Activated T-cell treated with anti-CD3 and anti-CD28 coated beads, Interleukin-2, amount 50 U/mL, for 4 hours (primary cell): ENCODE data around the gene CYB5D1. TPM values are rescaled to one million over a fixed set of nuclear protein-coding genes. Genes with fewer than 3 reads are reported as not detected.
A peak's percentile ranks its signal among the peaks of the same experiment; 100 is the strongest.

ENCODE experiments used
- ATAC-seq, 2 donors: fragments of 200-7000 bp; cut with Tn5 transposase; one replicate each; pipeline ENCODE4 v1.10.0; 2021
- DNase-seq: peaks from one replicate; pipeline ENCODE4 v3.0.0-alpha.2; 2020
- H3K27me3 Mint-ChIP-seq: one replicate; pipeline ENCODE4 v1.8.0; 2021; ENCODE audit warnings: low read depth, mixed read lengths
- H3K36me3 Mint-ChIP-seq: one replicate; pipeline ENCODE4 v1.8.0; 2022; ENCODE audit warnings: mixed read lengths; ENCODE audit not compliant: insufficient read depth
- H3K4me1 Mint-ChIP-seq: one replicate; pipeline ENCODE4 v1.8.0; 2021; ENCODE audit warnings: low read depth, mixed read lengths
- H3K4me3 Mint-ChIP-seq: one replicate; pipeline ENCODE4 v1.8.0; 2021; ENCODE audit warnings: mild to moderate bottlenecking, moderate library complexity, mixed read lengths
- H3K9me3 Mint-ChIP-seq: one replicate; pipeline ENCODE4 v1.8.0; 2021; ENCODE audit warnings: mixed read lengths
- total RNA-seq, 3 donors: library from RNA; stranded (reverse); gene quantifications; one replicate each; pipeline ENCODE4 v1.2.1, GENCODE V29; 2021

Gene CYB5D1
- total RNA-seq, 3 donors from 2014 or later: 19.7 to 20.8 (median 20.6) TPM

GRCh38 chr17:7875804-7876370 is 18.1 kb downstream of the CYB5D1 start:
- ATAC-seq: no peak
- peaks cover 8% of the 10 kb centered on the region for H3K4me1 Mint-ChIP-seq

DNA sequence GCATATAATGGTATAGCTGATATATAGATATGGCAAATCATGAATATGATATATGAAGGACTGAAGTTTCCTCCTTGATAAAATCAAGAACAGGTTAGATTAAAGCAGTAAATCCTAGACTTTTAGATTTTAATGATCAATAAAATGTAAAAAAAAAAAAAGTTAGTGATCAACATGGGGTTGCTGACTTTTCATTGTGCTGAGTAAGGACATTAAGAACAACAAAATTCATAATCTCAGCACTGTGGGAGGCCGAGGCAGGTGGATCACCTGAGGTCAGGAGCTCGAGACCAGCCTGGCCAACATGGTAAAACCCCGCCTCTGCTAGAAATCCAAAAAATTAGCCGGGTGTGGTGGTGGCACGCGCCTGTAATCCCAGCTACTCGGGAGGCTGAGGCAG is 20.4 kb downstream of the CYB5D1 start:
- DNase-seq: no peak
- Mint-ChIP-seq H3K4me1 (peaks cover 6% of the 10 kb centered on the region), H3K27me3 (no peaks in the 10 kb centered on the region), H3K4me3 (no peak overlapping the region), H3K9me3 (no peaks in the 10 kb centered on the region), H3K36me3 (peaks cover 8% of the 10 kb centered on the region)
- no peak for ATAC-seq

More at GRCh38 chr17:7875804-7876370, 18.1 kb downstream of the CYB5D1 start:
- Mint-ChIP-seq H3K36me3 (peaks cover 13% of the 10 kb centered on the region), H3K4me3 (no peak overlapping the region), H3K27me3 (no peaks in the 10 kb centered on the region), H3K9me3 (no peaks in the 10 kb centered on the region)
- no peak for DNase-seq

DNA sequence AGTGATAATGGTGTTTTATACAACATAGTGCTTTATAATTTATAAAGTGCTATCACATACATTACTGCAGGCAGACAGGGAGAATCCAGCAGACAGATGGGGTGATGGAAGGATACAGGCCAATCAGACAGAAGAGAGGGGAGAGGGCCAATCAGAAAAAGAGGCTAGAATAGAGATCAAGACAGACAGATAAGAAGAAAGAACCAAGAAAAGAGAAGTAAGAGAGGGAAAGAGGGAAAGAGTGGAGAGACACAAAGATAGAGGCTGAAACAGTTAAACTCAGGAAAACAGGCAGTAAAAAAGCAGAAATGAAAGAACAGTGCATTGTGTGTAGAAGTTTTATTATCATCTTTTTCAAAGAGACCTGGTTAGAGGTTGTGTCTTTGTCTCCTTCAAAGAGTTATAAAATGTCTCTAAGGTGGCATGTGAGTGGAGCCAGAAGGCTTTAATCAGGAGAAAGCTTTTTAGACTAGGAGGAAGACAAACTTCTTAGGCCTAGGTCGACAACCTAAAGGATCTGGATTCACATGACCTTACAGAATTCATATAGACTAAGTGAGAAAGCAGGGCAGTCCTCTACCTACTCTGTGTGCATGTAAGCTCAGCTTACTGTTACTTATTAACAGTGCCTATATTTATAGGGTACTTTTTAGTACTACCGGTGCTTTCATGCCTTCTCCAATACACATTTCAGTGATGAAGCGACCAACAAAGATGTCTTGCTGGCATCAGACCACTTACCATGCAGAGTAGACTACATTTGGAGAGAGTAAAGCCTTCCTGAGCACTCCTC is 22.5 kb downstream of the CYB5D1 start:
- H3K9me3 Mint-ChIP-seq: no peaks in the 10 kb centered on the region
- DNase-seq (no peak), ATAC-seq (no peak)
- peaks cover 6% of the 10 kb centered on the region for H3K4me1 Mint-ChIP-seq
- H3K27me3 Mint-ChIP-seq: no peaks in the 10 kb centered on the region
- peaks cover 6% of the 10 kb centered on the region for H3K36me3 Mint-ChIP-seq
- H3K4me3 Mint-ChIP-seq: no peak overlapping the region

DNA sequence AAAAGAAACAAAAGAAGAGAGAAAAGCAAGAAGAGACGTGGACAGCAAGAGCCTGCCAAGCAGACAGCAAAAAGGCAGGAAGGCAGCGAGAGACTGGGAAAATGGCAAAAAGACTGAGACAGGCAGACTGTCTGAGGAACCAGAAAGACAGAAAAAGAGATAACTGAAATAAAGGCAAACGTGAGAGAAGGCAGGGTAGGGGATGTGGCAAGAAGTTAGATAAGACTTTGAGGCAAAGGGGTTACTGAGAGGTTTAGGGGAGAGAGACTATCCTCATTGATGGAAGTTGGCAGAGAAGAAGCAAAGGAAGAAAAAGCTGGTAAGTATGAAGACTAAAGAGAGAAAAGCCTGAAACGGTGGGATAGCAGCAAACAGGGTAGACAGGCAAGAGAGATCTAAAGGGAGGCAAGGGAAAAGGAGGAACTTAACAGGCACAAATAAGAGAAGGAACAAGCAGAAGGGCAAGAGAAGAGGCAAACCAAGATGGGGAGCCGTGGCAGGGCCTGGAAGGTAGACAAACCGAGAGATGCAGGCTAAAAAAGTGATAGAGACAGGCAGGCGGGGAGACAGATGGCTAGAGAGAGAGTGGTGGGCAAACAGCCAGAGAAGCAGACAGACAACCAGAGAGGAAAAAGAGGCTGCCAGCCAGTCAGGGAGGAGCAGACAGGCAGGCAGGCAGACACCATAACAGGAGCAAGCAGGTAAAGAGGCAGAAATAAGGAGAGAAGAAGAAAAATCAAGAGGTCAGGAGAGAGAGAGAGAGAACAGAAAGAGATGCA is 23.7 kb downstream of the CYB5D1 start:
- ATAC-seq: no peak
- peaks cover under 1% of the 10 kb centered on the region for H3K36me3 Mint-ChIP-seq
- no peak overlapping the region for H3K4me3 Mint-ChIP-seq
- H3K4me1 Mint-ChIP-seq: peaks cover 4% of the 10 kb centered on the region
- no peak for DNase-seq
- no peaks in the 10 kb centered on the region for H3K9me3 Mint-ChIP-seq
- no peaks in the 10 kb centered on the region for H3K27me3 Mint-ChIP-seq

DNA sequence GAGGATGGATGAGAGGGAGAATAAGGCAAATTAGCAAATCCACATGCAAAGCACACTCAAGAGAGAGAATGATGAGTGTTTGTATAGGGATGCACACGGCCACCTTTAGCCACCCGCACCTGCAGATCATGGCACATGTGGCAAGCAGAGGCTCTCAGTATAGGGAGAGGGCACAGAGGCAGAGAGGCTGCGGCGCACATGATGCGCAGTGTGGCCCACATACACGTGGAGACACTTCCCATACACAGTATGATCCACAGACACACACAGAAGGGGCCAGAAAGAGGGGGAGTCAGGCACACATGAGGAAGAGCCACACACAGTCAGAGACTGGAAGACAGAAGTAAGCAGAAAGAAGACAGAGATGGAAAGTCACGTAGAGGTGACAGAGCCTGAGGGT is 24.3 kb downstream of the CYB5D1 start:
- Mint-ChIP-seq H3K9me3 (no peaks in the 10 kb centered on the region), H3K27me3 (no peaks in the 10 kb centered on the region), H3K4me1 (peaks cover 4% of the 10 kb centered on the region), H3K36me3 (no peaks in the 10 kb centered on the region), H3K4me3 (no peak overlapping the region)
- DNase-seq (no peak), ATAC-seq (no peak)

- H3K36me3 Mint-ChIP-seq: no peaks in the 10 kb centered on the region
- peaks cover 3% of the 10 kb centered on the region for H3K4me1 Mint-ChIP-seq
- H3K9me3 Mint-ChIP-seq: no peaks in the 10 kb centered on the region
- ATAC-seq: no peak
- H3K4me3 Mint-ChIP-seq: no peak overlapping the region
- no peaks in the 10 kb centered on the region for H3K27me3 Mint-ChIP-seq
- DNase-seq: no peak
Measured at GRCh38 chr17:7882629-7883028, 24.8 kb downstream of the CYB5D1 start.

- DNase-seq: peak; percentile 23
- H3K4me3 Mint-ChIP-seq: peak overlapping the region; percentile 75
- H3K27me3 Mint-ChIP-seq: no peaks in the 10 kb centered on the region
- peaks cover 3% of the 10 kb centered on the region for H3K4me1 Mint-ChIP-seq
- H3K9me3 Mint-ChIP-seq: no peaks in the 10 kb centered on the region
- no peaks in the 10 kb centered on the region for H3K36me3 Mint-ChIP-seq
- ATAC-seq: no peak
Measured at GRCh38 chr17:7883781-7884386, 26.1 kb downstream of the CYB5D1 start.

GRCh38 chr17:7884581-7885366 is 27.0 kb downstream of the CYB5D1 start:
- Mint-ChIP-seq H3K9me3 (no peaks in the 10 kb centered on the region), H3K4me1 (peaks cover 3% of the 10 kb centered on the region), H3K36me3 (no peaks in the 10 kb centered on the region), H3K27me3 (no peaks in the 10 kb centered on the region), H3K4me3 (peak overlapping the region; percentile 70)
- ATAC-seq: no peak
- peak; percentile 56 for DNase-seq

- no peak overlapping the region for H3K4me3 Mint-ChIP-seq
- H3K9me3 Mint-ChIP-seq: no peaks in the 10 kb centered on the region
- ATAC-seq: peak; percentile 3 to 4
- H3K4me1 Mint-ChIP-seq: peaks cover 6% of the 10 kb centered on the region
- H3K36me3 Mint-ChIP-seq: peaks cover 4% of the 10 kb centered on the region
- DNase-seq: peak; percentile 22
- H3K27me3 Mint-ChIP-seq: no peaks in the 10 kb centered on the region
Measured at GRCh38 chr17:7885367-7886226, 27.8 kb downstream of the CYB5D1 start.

- DNase-seq: peak; percentile 59
- no peaks in the 10 kb centered on the region for H3K27me3 Mint-ChIP-seq
- no peaks in the 10 kb centered on the region for H3K9me3 Mint-ChIP-seq
- H3K4me3 Mint-ChIP-seq: no peak overlapping the region
- H3K36me3 Mint-ChIP-seq: peaks cover 7% of the 10 kb centered on the region
- H3K4me1 Mint-ChIP-seq: peaks cover 6% of the 10 kb centered on the region
- ATAC-seq: peak; percentile 5 to 8
Measured at GRCh38 chr17:7886227-7887037, 28.6 kb downstream of the CYB5D1 start.

GRCh38 chr17:7887038-7887481 is 29.3 kb downstream of the CYB5D1 start:
- Mint-ChIP-seq H3K4me3 (no peak overlapping the region), H3K36me3 (peaks cover 8% of the 10 kb centered on the region), H3K9me3 (no peaks in the 10 kb centered on the region), H3K4me1 (peaks cover 6% of the 10 kb centered on the region), H3K27me3 (no peaks in the 10 kb centered on the region)
- no peak for DNase-seq
- ATAC-seq: peak in 1 of 2 donors; percentile 27

DNA sequence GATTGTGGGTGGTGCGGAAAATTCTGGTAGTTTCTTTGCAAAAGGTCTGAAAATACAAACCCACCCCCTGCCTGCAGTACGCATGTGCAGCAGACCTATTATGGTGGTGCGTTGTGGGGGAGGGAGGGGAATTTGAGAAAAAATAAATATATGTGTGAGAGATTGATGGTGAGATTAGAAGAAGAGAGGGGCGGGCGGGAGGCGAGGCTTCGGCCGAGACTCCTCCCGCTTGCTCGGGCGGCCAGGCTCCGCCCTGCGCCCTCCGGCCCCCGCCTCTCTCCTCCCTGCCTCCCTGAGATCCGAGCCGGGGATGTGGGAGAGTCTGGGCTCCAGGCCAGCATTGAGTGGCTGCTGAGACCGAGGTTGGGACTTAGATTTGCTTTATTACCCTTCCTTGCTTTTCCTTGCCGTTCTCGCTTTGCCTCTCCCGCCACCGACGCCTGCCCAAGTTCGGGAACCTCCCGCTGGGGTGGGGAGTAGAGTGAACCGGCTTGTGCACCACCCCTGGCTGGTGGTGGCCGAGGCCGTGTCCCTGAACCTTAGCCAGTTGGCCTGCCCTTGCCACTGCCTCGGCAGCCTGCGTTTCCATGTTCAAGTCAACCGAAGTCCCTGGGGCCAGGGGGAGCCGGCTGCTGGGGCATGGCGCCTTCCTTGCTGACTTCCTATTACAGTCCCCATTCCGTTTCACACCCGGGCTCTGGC is 29.8 kb downstream of the CYB5D1 start:
- no peaks in the 10 kb centered on the region for H3K27me3 Mint-ChIP-seq
- no peak overlapping the region for H3K4me3 Mint-ChIP-seq
- ATAC-seq: peak; percentile 77 to 81
- peaks cover 10% of the 10 kb centered on the region for H3K36me3 Mint-ChIP-seq
- DNase-seq: peak; percentile 87
- H3K4me1 Mint-ChIP-seq: peaks cover 6% of the 10 kb centered on the region
- H3K9me3 Mint-ChIP-seq: no peaks in the 10 kb centered on the region
